ENCODE results near the gene AGBL4.

Gene AGBL4

GRCh38 chr1:48493970-48494769 lies 1529.6 kb downstream of the AGBL4 start:
- DNase-seq (ENCODE audit: low read depth in 1 of 2, low spot score in 1 of 2), result no peak
- in situ Hi-C loops (cut with HindIII; ENCODE audit: low pct_unique_long_range_greater_than_20kb, low sequenced_read_pairs), result no loop called here
- no peak for TF ChIP-seq JUND (IDR thresholded peaks at IDR 0.05; ENCODE audit: low read depth)

GRCh38 chr1:48493041-48493440 lies 1530.7 kb downstream of the AGBL4 start:
- TF ChIP-seq JUND (IDR thresholded peaks at IDR 0.05; ENCODE audit: low read depth), result no peak
- in situ Hi-C loops (cut with HindIII; ENCODE audit: low pct_unique_long_range_greater_than_20kb, low sequenced_read_pairs), result no loop called here
- DNase-seq (ENCODE audit: low read depth in 1 of 2, low spot score in 1 of 2), result no peak

- in situ Hi-C loops (cut with HindIII; ENCODE audit: low pct_unique_long_range_greater_than_20kb, low sequenced_read_pairs), result no loop called here
- TF ChIP-seq JUND (IDR thresholded peaks at IDR 0.05; ENCODE audit: low read depth), result no peak
- no peak for DNase-seq (ENCODE audit: low read depth in 1 of 2, low spot score in 1 of 2)
Measured at GRCh38 chr1:48492392-48492791, 1531.4 kb downstream of the AGBL4 start.

- DNase-seq (ENCODE audit: low read depth in 1 of 2, low spot score in 1 of 2), result no peak
- TF ChIP-seq JUND (IDR thresholded peaks at IDR 0.05; ENCODE audit: low read depth), result no peak
- in situ Hi-C loops (cut with HindIII; ENCODE audit: low pct_unique_long_range_greater_than_20kb, low sequenced_read_pairs), result no loop called here
Measured at GRCh38 chr1:48488721-48489120, 1535.0 kb downstream of the AGBL4 start.

Measured in T47D (cell line).